ENCODE data around the gene BRD1. TPM values are rescaled to one million over a fixed set of nuclear protein-coding genes. Genes with fewer than 3 reads are reported as not detected.
A peak's percentile ranks its signal among the peaks of the same experiment; 100 is the strongest.

Gene BRD1
- 33.7 TPM for total RNA-seq

DNA sequence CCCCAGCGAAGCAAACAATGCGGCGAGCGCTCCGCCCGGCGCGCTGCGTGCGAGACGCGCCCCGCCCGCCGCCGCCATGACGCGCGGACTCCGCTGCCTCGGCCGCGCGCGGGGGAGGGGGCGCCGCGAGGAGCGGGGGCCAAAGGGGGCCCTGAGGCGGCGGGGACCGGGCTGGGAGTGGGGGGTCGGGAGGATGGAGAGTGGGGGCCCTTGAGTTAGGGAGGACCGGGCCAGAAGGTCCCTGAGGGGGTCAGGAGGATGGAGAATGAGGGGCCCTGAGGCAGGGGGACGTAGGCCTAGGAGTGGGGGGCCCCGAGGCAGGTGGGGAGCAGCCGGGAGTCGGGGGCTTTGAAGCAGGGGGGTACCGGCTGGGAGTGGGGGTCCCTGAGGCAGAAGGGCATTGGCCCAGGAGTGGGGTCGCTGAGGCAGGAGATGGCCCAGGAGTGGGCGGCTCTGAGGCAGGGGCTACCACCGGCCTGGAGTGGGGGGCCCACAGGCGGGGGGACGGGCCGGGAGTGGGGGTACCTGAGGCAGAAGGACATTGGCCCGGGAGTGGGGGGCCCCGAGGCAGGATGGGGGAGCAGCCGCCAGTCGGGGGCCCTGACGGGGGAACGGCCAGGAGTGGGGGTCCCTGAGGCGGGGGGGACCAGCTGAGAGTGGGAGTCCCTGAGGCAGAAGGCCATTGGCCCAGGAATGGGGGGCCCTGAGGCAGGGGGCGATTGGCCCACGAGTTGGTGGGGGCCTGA is at the start of gene BRD1:
TSS of gene BRD1 (minus strand) at position 21 of the 746 bp plus-strand sequence. CDS start 3,556 bp downstream, outside the sequence.
- peak; percentile 20 for DNase-seq

DNA sequence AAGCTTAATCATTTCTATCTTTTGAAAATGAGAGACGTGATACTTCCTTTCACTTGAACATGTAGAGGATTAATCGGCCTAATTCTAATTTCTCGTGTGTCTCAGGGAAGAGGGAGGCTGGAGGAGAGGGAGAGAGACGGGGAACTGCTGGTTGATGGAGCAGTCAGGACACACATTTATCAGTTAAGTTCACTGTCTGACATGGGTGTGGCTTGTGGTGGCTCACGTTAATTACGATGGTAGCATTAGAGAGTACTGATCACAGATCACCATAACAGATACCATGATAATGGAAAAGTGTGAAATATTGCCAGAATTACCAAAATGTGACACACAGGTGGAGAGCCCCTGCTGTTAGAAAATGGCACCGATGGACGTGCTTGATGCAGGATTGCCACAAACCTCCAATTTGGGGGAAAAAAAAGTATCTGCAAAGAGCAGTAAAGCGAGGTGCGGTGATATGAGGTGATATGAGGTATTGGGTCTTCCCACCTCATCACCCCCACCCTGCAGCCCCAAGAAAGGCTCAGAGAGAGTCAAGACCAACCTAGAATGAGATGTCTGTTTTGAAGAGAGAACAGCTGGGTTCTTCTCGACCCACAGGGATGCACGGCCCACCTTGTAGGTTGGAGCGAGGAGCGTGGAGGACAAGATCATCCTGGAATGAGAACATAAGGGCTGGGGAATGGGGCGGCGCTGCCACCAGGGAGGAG is 45.7 kb upstream of the BRD1 start:
- DNase-seq = no peak

DNA sequence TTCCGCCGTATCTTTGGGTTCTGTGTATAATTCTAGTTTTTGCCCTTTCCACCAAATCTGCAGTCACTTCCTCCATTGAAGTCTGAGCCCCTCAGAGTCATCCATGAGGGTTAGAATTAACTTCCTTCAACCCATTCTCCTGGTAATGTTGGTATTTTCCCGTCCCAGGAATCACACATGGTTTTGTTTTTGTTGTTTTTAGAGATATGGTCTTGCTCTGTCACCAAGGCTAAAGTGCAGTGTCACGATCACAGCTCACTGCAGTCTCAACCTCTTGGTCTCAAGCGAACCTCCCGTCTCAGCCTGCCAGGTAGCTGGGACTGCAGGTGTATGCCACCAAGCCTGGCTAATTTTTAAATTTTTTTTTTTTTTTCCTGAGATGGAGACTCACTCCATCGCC is 44.7 kb upstream of the BRD1 start:
- no peak for DNase-seq

DNA sequence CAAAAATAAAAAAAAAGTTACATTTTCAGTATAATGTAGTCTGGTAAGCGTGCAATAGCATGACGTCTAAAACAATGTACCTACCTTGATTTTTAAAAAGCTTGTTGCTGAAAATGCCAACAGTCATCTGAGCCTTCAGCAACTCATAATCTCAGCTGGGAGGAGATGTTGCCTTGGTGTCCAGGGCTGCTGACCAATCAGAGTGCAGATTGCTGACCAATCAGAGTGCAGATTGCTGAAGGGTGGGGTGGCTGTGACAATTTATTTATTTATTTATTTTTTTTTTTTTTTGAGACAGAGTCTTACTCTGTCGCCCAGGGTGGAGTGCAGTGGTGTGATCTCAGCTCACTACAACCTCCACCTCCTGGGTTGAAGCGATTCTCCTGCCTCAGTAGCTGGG is 43.8 kb upstream of the BRD1 start:
- no peak for DNase-seq

DNA sequence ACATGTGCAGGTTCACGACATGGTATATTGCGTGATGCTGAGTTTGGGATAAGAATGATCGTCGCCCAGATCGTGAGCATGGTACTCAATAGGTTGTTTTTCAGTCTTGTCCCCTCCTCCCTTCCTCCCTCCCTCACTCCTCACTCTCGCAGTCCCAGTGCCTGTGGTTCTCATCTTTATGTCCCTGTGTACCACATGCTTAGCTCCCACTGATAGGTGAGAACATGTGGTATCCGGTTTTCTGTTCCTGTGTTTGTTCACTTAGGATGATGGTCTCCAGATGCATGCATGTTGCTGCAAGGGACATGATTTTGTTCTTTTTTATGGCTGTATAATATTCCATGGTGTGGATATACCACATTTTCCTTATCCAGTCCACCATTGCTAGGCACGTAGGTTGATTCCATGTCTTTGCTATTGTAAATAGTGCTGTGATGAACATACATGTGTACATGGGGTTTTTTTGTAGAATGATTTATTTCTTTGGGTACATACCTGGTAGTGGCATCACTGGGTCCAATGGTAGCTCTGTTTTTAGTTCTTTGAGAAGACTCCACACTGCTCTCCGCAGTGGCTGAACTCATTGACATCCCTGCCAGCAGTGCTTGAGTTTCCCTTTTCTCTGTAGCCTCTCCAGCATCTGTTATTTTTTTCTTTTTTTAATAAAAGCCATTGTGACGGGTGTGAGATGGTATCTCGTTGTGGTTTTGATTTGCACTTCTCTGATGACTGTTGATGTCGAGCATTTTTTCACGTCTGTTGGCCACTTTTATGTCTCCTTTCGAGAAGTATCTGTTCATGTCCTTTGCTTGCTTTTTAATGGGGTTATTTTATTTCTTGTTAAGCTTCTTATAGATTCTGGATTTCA is 42.4 kb upstream of the BRD1 start:
- no peak for DNase-seq

DNA sequence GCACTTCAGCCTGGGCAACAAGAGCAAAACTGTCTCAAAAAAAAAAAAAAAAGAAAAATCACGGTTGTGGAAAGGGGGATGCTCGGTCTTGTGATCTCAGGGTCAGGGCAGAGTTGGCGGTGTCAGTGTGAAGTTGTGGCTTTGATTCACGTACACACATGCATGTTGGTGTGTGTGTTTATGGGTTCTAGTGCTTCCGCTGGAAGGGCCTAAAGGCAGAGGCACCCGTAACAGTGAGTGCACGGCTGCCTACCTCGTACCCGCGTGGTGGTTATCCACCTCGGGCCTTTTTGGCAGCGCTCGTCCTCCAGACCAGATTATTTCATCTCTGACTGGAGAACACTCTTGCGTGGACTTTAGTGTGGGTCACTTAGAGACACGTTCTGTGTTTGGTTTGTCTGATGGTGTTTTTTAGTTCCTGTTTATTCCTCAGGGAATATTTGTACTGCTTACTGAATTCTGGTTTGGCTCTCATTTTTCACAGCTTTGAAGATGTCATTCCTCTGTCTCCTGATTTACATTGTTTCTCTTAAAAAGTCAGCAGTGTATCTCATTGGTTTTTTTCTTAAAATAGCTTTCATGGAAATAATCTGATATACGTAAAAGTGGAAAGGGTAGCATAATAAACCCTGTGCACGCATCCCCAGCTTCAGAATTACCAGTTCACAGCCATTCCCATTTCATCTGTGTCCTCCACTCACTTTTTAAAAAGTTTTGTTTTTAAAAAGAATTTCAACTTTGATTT is 41.6 kb upstream of the BRD1 start:
- no peak for DNase-seq

DNA sequence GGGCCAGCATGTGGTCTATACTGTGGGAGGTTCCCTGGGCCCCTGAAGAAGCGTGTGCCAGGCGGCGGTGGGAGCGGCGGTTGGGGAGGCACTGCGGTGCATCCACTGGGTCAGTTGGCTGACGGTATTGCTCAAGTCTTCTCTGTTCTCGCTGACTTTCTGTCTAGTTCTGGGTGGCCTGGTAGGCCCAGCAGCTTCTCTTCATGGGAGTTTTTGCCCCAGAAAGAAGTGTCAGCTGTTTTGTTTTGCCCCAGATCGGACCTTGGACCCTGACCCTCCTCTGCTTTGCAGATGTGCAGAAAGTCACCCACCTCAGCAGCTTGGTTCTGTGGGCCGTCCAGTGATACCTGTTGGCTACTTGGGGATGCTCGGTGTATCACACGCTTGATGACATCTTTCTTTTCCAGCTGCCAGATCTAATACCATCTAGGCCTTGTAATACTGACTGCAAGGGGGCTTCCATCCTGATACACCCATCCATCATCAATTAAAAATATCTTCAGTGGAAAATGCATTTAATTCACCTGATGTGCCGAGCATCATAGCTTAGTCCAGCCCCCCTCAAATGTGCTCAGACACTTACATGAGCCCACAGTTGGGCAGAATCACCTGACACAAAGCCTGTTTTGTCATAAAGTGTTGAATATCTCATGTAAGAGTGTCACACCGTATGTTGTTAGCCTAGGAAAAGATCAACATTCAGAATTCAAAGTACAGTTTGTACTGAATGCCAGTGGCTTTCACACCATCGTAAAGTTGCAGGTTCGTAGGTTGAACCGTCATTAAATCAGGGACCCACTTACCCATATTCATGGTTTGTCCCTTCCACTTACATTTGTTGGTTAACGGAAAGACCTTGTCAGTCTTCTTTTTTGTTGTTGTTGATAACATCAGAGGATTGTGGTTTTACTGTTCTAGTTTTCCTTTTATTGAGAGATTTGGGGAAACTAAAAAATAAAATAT is 39.9 kb upstream of the BRD1 start:
- DNase-seq = no peak

DNA sequence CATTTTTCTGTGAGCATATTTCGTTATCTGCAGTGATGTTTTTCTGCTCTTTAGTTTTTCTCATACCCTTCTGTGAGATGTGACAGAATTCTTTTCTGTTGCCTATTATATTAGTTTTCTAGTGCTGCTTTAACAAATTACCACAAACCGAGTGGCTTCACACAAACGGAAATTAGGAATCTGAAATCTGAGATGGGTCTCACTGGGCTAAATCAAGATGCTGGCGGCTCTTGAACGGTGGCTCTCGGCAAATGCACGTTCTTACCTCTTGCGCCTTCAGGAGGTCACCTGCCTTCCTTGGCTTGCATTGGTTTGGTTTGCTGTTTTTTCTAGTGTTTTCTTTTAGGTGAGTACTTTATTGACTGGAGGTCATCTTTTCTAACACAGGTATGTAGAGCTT is 39.0 kb upstream of the BRD1 start:
- DNase-seq = no peak

DNA sequence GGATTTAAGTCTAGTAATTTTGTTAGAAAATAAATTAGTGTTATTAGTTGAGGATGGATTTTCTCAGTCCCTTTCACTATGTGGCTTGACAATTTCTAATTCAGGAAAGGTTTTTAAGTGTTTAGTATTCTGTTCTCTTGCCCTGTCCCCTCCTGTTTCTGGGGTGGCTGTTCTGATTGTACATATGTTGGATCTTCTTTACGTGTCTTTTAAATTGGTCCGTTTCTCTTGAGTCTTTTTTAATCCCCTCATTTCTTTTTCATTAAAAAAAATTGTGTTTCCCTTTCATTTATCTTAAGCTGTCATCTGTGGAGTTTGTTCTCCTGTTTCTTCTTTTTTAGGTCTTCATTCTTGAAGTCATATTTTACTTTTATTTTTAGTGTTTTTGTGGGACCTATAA is 38.5 kb upstream of the BRD1 start:
- DNase-seq = no peak

DNA sequence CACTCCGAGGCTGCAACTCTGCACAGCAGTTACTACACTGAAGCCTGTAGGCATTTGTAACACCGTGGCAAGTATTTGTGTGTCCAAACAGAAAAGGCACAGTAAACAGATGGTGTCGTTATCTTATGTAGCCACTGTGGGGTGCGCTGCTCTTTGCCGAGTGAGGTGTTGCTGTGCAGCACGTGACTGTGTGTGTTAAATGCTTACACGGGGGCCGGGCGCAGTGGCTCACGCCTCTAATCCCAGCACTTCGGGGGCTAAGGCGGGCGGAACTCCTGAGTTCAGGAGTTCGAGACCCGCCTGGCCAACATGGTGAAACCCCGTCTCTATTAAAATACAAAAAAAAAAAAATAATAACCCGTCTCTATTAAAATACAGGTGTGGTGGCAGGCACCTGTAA is 37.5 kb upstream of the BRD1 start:
- DNase-seq = no peak

DNA sequence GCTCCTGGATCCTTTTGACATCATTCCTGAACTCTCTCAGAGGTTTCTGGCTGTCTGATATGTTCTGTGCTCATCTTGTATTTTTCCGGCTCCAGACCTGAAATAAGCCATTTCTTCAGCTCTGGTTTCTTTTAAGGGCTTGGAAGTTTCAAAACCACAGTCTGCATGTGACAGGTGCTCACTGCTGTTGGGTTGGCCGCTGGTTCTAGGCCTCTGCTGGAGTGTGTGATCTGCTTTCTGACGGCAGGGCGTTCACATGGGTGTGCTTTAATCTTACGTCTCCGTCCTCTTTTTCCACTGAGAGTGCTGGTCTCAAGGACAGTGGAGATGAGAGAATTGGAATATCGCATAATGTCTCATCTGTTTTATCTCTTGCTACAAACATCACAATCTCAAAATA is 36.3 kb upstream of the BRD1 start:
- DNase-seq = no peak

DNA sequence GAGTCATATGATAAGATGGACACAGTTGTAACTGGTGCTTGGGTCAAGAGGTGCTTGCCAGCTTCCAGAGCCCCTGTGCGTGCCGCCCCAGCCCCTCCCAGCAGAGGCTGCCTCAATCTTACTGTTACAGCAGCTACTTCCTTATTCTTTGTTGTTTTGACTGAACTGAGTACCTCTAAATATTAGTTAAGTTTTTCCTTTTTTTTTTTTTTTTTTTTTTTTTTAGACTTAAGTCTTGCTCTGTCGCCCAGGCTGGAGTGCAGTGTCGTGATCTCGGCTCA is 34.8 kb upstream of the BRD1 start:
- DNase-seq = no peak

DNA sequence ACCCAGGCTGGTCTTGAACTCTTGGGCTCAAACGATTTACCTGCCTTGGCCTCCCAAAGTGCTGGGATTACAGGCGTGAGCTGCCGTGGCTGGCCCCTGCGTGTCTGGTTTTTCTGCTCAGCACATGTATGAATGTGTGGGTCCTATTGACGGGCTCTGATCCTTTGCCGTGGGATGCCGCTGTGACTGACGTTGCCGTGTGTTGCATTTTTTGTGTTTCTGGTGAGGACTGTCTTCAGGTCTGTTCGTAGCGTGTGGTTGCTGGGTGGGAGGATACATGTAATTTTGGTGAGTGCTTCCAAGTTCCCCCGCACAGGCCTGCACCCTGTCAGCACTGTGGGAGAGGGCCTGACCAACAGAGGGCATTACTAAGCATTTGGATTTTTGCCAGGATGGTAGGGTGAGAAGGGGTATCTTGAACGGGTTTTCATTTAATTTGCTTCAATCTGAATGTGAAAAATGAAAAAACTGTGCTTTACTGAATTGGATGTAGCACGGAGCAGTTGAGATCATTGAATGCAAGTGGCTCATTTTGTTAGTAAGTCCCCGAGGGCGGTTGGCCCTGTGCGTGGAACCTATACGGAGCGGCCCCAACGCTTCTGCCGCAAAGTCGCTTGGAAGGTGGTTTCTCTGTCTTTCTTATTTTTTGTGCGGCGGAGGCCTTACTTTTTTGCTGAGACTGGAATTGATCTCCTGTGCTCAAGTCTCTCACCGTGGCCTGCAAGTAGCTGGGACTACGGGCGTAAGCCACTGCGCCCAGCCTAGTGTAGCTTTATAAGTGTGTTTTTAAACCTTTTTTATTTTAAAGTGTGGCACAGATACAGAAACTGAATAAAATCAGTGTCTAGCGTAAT is 34.2 kb upstream of the BRD1 start:
- no peak for DNase-seq

DNA sequence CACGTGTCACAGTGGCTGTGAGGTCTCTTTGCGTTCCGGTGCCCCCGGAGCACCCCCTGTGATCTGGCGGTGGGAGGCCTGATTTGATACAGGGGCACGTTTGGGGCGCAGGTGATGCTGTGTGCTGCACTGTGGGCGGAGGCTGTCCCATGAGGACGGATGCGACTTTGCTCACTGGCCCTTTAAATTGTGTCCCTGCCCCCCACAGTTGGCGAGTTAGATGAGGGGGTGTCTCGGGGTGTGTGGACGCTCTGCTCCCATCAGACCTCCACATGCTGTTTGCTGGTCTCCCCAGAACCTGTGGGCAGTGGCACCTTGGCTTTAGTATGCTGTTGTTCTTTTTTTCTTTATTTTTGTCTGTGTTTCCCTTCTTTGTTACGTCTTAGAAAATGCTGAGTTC is 31.2 kb upstream of the BRD1 start:
- no peak for DNase-seq

DNA sequence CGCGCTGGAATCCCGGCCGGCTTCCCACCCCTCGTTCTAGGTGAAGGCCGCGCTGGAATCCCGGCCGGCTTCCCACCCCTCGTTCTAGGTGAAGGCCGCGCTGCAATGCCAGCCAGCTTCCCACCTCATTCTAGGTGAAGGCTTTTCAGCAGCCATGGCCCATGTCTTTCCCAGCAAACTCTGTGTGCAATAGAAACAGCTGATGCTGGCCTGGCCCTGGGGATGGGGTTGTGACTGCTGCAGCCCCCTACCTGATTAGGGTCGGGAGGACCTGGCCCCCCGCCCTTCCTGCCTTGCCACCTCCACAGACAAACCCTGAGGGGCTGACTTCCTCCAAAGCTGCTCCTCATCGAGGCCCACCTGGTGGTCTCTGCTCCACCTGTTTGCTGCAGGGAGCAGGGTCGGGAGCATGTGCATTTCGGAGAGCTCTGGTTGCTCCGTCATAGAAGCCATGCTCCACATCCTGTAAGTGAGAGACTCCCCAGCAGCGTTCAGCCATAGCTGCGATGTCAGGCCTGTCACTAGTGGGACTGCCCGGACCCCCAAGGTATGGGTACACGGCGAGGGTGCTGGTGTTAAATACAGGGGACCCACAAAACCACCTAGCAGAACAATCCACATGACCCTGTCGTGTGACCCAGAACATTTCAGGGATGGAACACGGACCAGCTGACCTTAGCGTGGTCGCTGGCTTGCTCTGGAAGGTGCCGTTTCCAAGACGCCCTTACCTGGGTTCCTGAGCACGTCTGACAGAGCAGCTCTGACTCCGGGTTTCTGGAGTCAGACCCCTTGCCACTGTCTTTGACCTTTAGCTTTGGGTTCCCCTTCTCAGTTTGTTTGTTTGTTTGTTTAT is 29.3 kb upstream of the BRD1 start:
- no peak for DNase-seq

DNA sequence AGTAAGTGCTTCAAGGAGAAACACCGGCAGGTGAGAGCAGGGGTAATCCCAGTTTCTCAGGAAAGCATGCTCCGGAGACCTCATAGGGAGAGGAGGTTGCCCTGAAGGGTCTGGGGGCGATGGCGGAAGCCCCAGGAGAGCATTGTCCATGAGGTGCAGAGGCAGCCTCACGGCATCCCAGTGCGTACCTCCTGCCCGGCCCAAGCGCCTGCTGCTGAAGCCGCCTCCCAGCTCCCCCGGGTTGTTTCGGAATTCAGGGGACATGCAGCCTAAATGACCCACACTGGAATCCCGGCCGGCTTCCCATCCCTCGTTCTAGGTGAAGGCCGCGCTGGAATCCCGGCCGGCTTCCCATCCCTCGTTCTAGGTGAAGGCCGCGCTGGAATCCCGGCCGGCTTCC is 28.7 kb upstream of the BRD1 start:
- DNase-seq = no peak

DNA sequence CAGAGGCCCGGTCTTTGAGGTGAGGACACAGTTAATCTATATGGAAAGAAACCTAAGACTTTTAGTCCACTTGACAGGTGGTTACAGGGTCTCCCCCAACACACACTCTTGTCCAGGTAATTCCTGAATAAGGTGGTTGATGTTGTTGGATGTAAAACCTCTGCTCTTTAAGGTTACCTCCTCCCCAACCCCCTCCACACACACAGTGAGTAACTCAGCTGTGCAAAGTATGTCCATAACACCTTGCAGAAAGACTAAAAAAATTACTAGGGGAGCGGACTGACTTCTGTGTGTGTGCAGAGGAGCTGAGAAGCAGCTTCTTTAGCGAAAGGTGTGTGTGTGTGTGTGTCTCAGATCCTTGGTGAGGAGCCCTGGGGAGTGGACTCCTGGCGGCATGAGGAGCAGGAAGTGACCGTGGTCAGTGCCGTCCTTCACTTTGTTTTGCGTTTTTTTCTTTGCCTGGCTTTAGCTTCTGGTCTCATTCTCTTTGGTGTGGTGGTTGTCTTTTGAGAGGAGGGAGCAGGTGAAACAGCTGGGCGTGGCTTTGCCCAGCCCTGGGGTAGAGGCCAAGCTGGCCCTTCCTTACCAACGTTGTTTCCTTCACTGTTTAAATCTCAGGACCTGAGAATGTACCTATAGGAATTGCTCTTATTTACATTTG is 27.7 kb upstream of the BRD1 start:
- DNase-seq = no peak

DNA sequence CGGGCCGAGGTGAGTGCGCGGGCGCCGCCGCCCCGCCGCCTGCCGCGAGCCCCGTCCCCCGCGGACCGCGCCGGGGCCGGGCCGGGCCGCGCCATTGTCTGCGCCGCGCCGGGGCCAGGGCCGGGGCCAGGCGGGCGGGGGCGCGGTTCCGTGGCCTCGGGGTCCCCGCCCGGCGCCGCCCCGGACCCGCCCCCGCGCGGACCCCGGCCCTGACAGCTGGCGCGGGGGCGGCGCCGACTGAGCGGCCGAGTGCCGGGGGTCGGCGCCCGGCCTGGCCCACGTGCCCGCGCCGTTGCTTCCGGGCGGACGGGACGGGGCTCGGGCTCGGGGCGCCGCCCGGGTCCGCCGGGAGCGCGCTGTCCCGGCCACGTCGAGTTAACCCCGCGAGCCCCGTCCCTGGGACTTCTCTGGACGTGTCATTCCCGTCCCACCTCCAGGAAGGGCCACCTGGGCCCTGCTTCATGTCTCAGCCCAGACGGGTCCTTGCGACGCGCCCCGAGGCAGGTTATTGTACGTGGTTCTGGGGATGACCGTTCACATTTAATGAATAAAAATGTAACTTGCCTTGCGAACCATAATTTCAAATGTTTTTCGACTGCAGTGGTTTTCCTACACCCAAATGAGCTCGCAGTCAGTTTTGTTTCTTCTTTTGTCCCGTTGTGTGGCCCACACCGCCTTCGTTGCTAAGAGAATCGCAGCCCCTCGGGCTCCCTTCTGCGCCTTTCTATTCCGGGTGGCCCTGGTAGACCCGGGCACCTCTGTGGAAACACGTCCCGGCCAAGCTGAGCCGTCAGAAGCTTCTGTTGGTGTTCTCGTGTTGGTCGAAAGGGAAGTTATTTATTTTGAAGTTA is 26.5 kb upstream of the BRD1 start:
- no peak for DNase-seq

Measured in skin of body (tissue), 2 donors.